Endothelial cell of umbilical vein (primary cell): ENCODE measurements around the gene PRSS53. TPM values are rescaled to one million over a fixed set of nuclear protein-coding genes. Genes with fewer than 3 reads are reported as not detected.
"Not testable (repeated sequence)": the region's sequence is repeated elsewhere in the genome, so short reads cannot be mapped to it uniquely, and the experiment has no call there.

Source experiments
- Bru-seq: library from RNA; stranded (reverse); fragments of 400-500 nt; gene quantifications from one replicate; lab custom pipeline; 2021; lab: Mats Ljungman, UMichigan
- BruChase-seq, 2 experiments: library from RNA; stranded (reverse); fragments of 400-500 nt; gene quantifications; one replicate each; lab custom pipeline; 2021; lab: Mats Ljungman, UMichigan
- BruUV-seq: library from RNA; stranded (reverse); fragments of 400-500 nt; replicated peaks from 2 replicates; lab custom pipeline; 2021; lab: Mats Ljungman, UMichigan
- CTCF ChIA-PET: fragments of 300-600, 350-600 bp; sonication (Branson Sonifier 250); formaldehyde crosslinking; loops from one replicate; lab custom pipeline; 2021; ENCODE audit warnings: antibody characterized with exemption, inconsistent platforms; lab: Charles Lee
- POLR2A ChIA-PET: fragments of 300-600, 350-600 bp; sonication (Branson Sonifier 250); formaldehyde crosslinking; loops from one replicate; lab custom pipeline; 2021; ENCODE audit warnings: antibody characterized with exemption, inconsistent platforms; lab: Charles Lee
- DNase-seq: peaks from one replicate; pipeline ENCODE4 v3.0.0-alpha.2; 2011; ENCODE audit warnings: low read depth, low spot score
- FAIRE-seq: peaks from 2 replicates; lab custom pipeline; 2011; peaks lifted over from hg19 to GRCh38; lab: Jason Lieb, UNC
- H2AFZ ChIP-seq: 2 replicates; pipeline ENCODE4 v1.6.0; 2012; ENCODE audit warnings: low read depth, low read length, control low read depth, inconsistent platforms
- H3K27ac ChIP-seq: 2 replicates; pipeline ENCODE4 v1.5.1; 2011; ENCODE audit warnings: low read depth, mild to moderate bottlenecking, control low read depth, low read length, moderate library complexity; ENCODE audit not compliant: insufficient read depth
- H3K27me3 ChIP-seq, 2 experiments: 2 replicates each; pipeline versions ENCODE4 v1.6.0 to v1.6.1; 2011; ENCODE audit warnings: low read length in 2 of 2, mixed read lengths in 1 of 2; ENCODE audit not compliant: control insufficient read depth in 2 of 2, insufficient read depth in 2 of 2
- H3K36me3 ChIP-seq, 2 experiments: 2 replicates in 1 of 2; 3 replicates in 1 of 2; pipeline ENCODE4 v1.5.1; 2011; ENCODE audit warnings: low read length in 2 of 2, mild to moderate bottlenecking in 1 of 2, moderate library complexity in 1 of 2; ENCODE audit not compliant: control insufficient read depth in 2 of 2, insufficient read depth in 2 of 2; ENCODE audit errors: extremely low read depth in 1 of 2
- H3K4me1 ChIP-seq: 3 replicates; pipeline ENCODE4 v1.5.1; 2011; ENCODE audit warnings: mild to moderate bottlenecking, low read length; ENCODE audit not compliant: control insufficient read depth, insufficient read depth; ENCODE audit errors: extremely low read depth
- H3K4me2 ChIP-seq: 2 replicates; pipeline ENCODE4 v1.6.1; 2011; ENCODE audit warnings: low read length, control low read depth, mixed read lengths; ENCODE audit not compliant: insufficient read depth
- H3K4me3 ChIP-seq, 3 experiments: fragments of 200-600 bp in 1 of 3; sonication (generic), shearing (Covaris generic) in 1 of 3; replicated peaks in 1 of 3; 2 replicates each; pipeline ENCODE4 v1.5.1; 2011 to 2016; ENCODE audit warnings: control low read depth in 3 of 3, low read length in 3 of 3, mild to moderate bottlenecking in 2 of 3, inconsistent platforms in 1 of 3, low read depth in 1 of 3, moderate library complexity in 1 of 3; ENCODE audit not compliant: insufficient read depth in 1 of 3
- H3K79me2 ChIP-seq: 2 replicates; pipeline ENCODE4 v1.6.0; 2012; ENCODE audit warnings: low read length, inconsistent platforms; ENCODE audit not compliant: control insufficient read depth, insufficient read depth
- H3K9ac ChIP-seq: replicated peaks from 2 replicates; pipeline ENCODE3; 2011; ENCODE audit warnings: low read length, control low read depth; ENCODE audit not compliant: insufficient read depth; ENCODE audit errors: extremely low read depth
- H3K9me1 ChIP-seq: replicated peaks from 3 replicates; pipeline ENCODE4 v1.6.0; 2011; ENCODE audit warnings: mild to moderate bottlenecking, low read length; ENCODE audit not compliant: control insufficient read depth, insufficient read depth; ENCODE audit errors: extremely low read depth
- H3K9me3 ChIP-seq: replicated peaks from 2 replicates; pipeline ENCODE4 v1.5.1; 2012; ENCODE audit warnings: low read length, inconsistent platforms; ENCODE audit not compliant: control insufficient read depth, insufficient read depth
- H4K20me1 ChIP-seq: replicated peaks from 2 replicates; pipeline ENCODE3; 2011; ENCODE audit warnings: mild to moderate bottlenecking, low read length; ENCODE audit not compliant: control insufficient read depth, insufficient read depth; ENCODE audit errors: extremely low read depth
- JUN ChIP-seq: IDR thresholded peaks from 2 replicates; pipeline ENCODE4 v1.6.1; 2011; ENCODE audit warnings: borderline replicate concordance, low read depth; ENCODE audit not compliant: insufficient read length, insufficient read depth
- dilution Hi-C: fragments of 300-500 bp; cut with MboI; formaldehyde crosslinking; loops from one replicate; pipeline ENCODE4 v1.15.0; 2019; ENCODE audit warnings: low sequenced_read_pairs; ENCODE audit not compliant: extremely low pct_ligation_motif_present
- intact Hi-C: fragments of 100-400 bp; cut with micrococcal nuclease; formaldehyde crosslinking; loops from one replicate; pipeline ENCODE4 v1.10.0; 2022
- long read RNA-seq: library from polyadenylated mRNA; stranded (forward); transcript quantifications from one replicate; pipeline ENCODE4 v2.0.0, GENCODE V29; 2021
- polyA minus RNA-seq, 3 experiments: library from RNA; depleted of rRNA, polyadenylated mRNA; stranded (reverse); fragments of >200 nt; gene quantifications; 1 replicate in 1 of 3; 2 replicates in 2 of 3; pipeline ENCODE4 v1.2.3, GENCODE V29; 2011
- polyA plus RNA-seq, 4 experiments: library from polyadenylated mRNA; depleted of rRNA in 3 of 4; stranded (reverse) in 3 of 4; unstranded in 1 of 4; fragments of >200 nt; gene quantifications; 2 replicates each; pipeline versions ENCODE4 v1.2.1 to v1.2.3, GENCODE V29; 2011 to 2012; ENCODE audit warnings: missing spikeins in 1 of 4
- total RNA-seq: library from RNA; stranded (reverse); gene quantifications from 2 replicates; pipeline ENCODE4 v1.2.3, GENCODE V29; 2021

PRSS53 gene
- total RNA-seq (2.8 and 4.5 TPM in 2 replicates), polyA plus RNA-seq (3.5 and 4.6 TPM in 2 replicates), polyA minus RNA-seq (1.1 and 1.7 TPM in 2 replicates), Bru-seq, nascent RNA (percentile 43 among the genes with signal in this experiment), BruChase-seq, experiment 1, labeled RNA remaining after a 6-hour chase (percentile 59 among the genes with signal in this experiment), BruChase-seq, experiment 2, labeled RNA remaining after a 2-hour chase (percentile 49 among the genes with signal in this experiment)
- polyA plus RNA-seq (2011; cell fraction: cytosol; rRNA removed) = 0.49 and 0.90 TPM in 2 replicates
- 23.7 and 25.2 TPM in 2 replicates for polyA plus RNA-seq (2011; cell fraction: nucleus; rRNA removed)
- 1.4 and 1.8 TPM in 2 replicates for polyA plus RNA-seq (2012)
- 0.20 TPM for polyA minus RNA-seq (2011; cell fraction: cytosol; rRNA and poly(A)+ RNA removed)
- 2.5 and 4.8 TPM in 2 replicates for polyA minus RNA-seq (2011; cell fraction: nucleus; rRNA and poly(A)+ RNA removed)
- long read RNA-seq = 0 reads

- no peak for DNase-seq
- ChIA-PET POLR2A (no interaction called here), CTCF (interaction anchor here (1.5 kb wide), 1 partner anchor 104 kb away, joined by 4 read pairs; the partner anchor contains the start of gene HSD3B7)
- Histone ChIP-seq H4K20me1 (no peaks in the 10 kb centered on the region), H3K36me3 (peaks cover 2 to 10% of the 10 kb centered on the region in 2 experiments), H3K27ac (no peak within 1 kb of the TSS), H3K79me2 (peaks cover 7% of the 10 kb centered on the region), H3K4me3 (no peak within 1 kb of the TSS), H3K27me3 (no peaks in the 10 kb centered on the region), H3K9me1 (no peaks in the 10 kb centered on the region), H3K4me1 (peaks cover 3% of the 10 kb centered on the region), H3K9ac (no peak within 1 kb of the TSS), H2AFZ (no peak within 1 kb of the TSS), H3K9me3 (no peaks in the 10 kb centered on the region), H3K4me2 (no peak within 1 kb of the TSS)
- no peak for TF ChIP-seq JUN
- no peak for FAIRE-seq
- intact Hi-C loops = no loop called here
- dilution Hi-C loops = no loop called here
- BruUV-seq = no TSS peak
Observed at GRCh38 chr16:31088459-31089183, at the start of gene PRSS53. TSS of gene PRSS53 (minus strand) at chr16:31088943. CDS start at chr16:31088809, 134 bp downstream.

GRCh38 chr16:31136822-31137499 is 48.2 kb upstream of the PRSS53 start:
- FAIRE-seq, H3K27me3 ChIP-seq, intact Hi-C loops, H3K9me3 ChIP-seq, H3K4me2 ChIP-seq, H3K9ac ChIP-seq, BruUV-seq, H2AFZ ChIP-seq, H3K79me2 ChIP-seq, DNase-seq, H3K4me3 ChIP-seq, dilution Hi-C loops, H3K36me3 ChIP-seq, H3K9me1 ChIP-seq, H4K20me1 ChIP-seq, H3K27ac ChIP-seq: not testable (repeated sequence)
- CTCF ChIA-PET = interaction anchor here (0.7 to 2.2 kb wide), 2 partner anchors 16 to 20 kb away, joined by 4 to 5 read pairs; partner anchors contain the start of gene KAT8
- POLR2A ChIA-PET = interaction anchor here (1.2 kb wide), 1 partner anchor 20 kb away, joined by 6 read pairs; the partner anchor contains the start of gene KAT8
- H3K4me1 ChIP-seq = peaks cover 13% of the 10 kb centered on the region
